ENCODE measurements around the gene YAE1.

Gene YAE1

DNA sequence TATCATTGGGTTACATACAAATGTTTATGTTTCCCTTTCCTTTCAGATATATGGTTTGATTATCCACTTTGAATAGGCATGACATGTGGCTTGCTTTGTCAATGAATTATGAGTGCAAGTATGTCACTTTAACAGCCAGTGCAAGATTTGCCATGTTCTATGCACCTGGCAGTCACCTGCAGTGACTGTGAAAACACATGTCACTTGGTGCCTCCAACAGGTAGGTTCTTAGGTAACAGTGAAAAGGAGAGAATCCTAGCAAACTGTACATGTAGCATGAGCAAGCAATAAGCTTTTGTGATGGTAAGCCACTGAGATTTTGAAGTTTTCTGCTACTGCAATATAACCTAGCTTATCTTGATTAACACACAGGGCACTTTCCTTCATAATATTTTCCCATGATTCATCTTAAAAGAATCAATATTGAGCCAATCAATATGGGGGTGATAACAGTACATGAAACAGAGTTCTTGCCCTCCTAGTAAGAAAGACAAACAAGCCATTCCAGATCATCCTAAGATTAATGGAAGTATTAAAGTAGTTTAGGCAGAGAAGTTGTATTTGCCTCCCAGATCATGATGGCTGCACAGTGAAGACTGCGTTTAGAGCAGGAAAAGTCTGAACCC lies 49.3 kb downstream of the YAE1 start:
- Mint-ChIP-seq H3K4me1 (no peaks in the 10 kb centered on the region), H3K27ac (no peak overlapping the region), H3K36me3 (ENCODE audit: low read depth) (no peaks in the 10 kb centered on the region), H3K9me3 (no peaks in the 10 kb centered on the region), H3K27me3 (ENCODE audit: low read depth) (peaks cover 3% of the 10 kb centered on the region), H3K4me3 (no peak overlapping the region)
- TF ChIP-seq, protein P1, sequence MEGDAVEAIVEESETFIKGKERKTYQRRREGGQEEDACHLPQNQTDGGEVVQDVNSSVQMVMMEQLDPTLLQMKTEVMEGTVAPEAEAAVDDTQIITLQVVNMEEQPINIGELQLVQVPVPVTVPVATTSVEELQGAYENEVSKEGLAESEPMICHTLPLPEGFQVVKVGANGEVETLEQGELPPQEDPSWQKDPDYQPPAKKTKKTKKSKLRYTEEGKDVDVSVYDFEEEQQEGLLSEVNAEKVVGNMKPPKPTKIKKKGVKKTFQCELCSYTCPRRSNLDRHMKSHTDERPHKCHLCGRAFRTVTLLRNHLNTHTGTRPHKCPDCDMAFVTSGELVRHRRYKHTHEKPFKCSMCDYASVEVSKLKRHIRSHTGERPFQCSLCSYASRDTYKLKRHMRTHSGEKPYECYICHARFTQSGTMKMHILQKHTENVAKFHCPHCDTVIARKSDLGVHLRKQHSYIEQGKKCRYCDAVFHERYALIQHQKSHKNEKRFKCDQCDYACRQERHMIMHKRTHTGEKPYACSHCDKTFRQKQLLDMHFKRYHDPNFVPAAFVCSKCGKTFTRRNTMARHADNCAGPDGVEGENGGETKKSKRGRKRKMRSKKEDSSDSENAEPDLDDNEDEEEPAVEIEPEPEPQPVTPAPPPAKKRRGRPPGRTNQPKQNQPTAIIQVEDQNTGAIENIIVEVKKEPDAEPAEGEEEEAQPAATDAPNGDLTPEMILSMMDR (IDR thresholded peaks at IDR 0.05; ENCODE audit: unreplicated experiment in 3 of 3): no peak

DNA sequence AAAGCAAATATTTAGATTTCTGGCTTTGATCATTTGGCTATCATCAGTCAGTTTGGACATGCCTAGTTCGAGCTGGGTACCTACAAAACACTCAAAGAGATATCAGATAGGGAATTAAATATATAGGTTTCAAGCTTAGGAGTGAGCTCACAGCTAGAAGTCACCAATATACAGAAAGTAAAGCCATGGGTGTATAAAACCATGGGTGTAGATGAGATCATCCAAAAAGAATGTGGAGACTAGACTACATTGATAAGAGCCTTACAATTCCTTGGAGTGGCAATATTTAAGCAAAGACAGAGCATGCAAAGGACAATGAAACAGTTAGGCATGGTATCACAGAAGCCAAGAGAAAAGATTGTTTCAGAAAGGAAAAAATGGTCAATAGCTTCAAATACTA lies 49.9 kb downstream of the YAE1 start:
- Mint-ChIP-seq H3K36me3 (ENCODE audit: low read depth) (no peaks in the 10 kb centered on the region), H3K27ac (no peak overlapping the region)
- TF ChIP-seq, protein P1 (IDR thresholded peaks at IDR 0.05; ENCODE audit: unreplicated experiment in 3 of 3): no peak

DNA sequence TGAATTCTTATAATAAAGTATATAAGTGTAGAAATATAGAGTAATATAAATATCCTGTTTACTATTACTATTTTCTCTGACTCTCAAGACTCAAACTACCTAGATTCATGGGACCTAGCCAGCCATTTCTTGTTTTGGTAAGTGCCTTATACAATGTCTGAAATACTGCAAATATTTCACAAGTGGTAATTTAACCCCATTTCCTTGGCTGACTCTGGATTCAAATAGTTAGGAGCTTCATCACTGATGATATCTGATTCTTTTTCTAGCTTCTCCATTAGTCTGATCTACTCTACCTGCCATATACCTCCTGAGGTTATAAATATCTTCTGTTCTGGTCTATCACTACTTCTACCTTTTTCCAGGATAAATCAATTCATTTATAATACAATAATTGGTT lies 50.8 kb downstream of the YAE1 start:
- H3K4me1 Mint-ChIP-seq: peaks cover 3% of the 10 kb centered on the region
- H3K27ac Mint-ChIP-seq: no peak overlapping the region
- H3K36me3 Mint-ChIP-seq (ENCODE audit: low read depth): no peaks in the 10 kb centered on the region
- TF ChIP-seq, protein P1 (IDR thresholded peaks at IDR 0.05; ENCODE audit: unreplicated experiment in 3 of 3): no peak
- no peak overlapping the region for H3K4me3 Mint-ChIP-seq
- no peaks in the 10 kb centered on the region for H3K9me3 Mint-ChIP-seq
- H3K27me3 Mint-ChIP-seq (ENCODE audit: low read depth): peaks cover 2% of the 10 kb centered on the region

More for the DNA sequence above, 49.9 kb downstream of the YAE1 start:
- H3K9me3 Mint-ChIP-seq: no peaks in the 10 kb centered on the region
- no peaks in the 10 kb centered on the region for H3K27me3 Mint-ChIP-seq (ENCODE audit: low read depth)
- no peak overlapping the region for H3K4me3 Mint-ChIP-seq
- no peaks in the 10 kb centered on the region for H3K4me1 Mint-ChIP-seq

DNA sequence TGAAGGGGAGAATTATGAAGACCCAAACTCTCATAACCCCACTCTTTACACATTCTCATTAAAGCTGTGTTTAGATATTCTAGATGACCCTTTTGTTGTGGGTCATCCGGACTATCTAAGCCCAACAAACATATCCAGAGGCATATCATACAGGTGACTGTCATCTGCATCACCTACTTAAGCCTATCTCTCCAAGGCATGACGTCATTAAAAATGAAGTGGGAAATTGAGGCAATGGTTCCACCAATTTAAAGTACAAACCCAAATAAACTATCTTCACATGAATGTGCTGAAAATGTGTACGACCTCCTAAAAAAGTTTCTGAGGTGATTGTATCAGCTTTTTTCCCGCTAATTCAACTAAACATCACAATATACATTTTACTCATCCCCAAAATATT lies 52.7 kb downstream of the YAE1 start:
- peaks cover 11% of the 10 kb centered on the region for H3K4me1 Mint-ChIP-seq
- TF ChIP-seq, protein P1 (IDR thresholded peaks at IDR 0.05; ENCODE audit: unreplicated experiment in 3 of 3): no peak

DNA sequence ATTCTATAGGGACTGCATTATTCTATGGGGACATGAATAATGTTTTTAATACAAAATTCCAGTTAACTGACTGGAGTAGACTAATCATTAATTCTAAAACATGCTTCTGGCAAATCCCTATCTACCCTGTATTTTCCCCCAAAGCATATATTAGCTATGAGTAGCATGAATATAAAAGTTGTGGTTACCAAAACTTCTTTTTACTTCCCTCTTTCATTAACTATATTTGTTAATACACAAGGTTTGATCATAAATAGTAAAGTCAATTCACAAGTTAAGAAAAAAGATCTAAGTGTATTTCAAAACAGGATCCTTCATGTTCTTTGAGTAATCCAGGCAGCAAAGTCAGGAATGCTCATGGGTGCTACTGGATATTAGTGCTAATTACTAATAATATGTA lies 54.3 kb downstream of the YAE1 start:
- TF ChIP-seq, protein P1 (IDR thresholded peaks at IDR 0.05; ENCODE audit: unreplicated experiment in 3 of 3): no peak
- Mint-ChIP-seq H3K36me3 (ENCODE audit: low read depth) (no peaks in the 10 kb centered on the region), H3K27ac (no peak overlapping the region)

More for the DNA sequence above, 52.7 kb downstream of the YAE1 start:
- Mint-ChIP-seq H3K27ac (no peak overlapping the region), H3K27me3 (ENCODE audit: low read depth) (peaks cover 3% of the 10 kb centered on the region), H3K9me3 (no peaks in the 10 kb centered on the region), H3K36me3 (ENCODE audit: low read depth) (no peaks in the 10 kb centered on the region), H3K4me3 (no peak overlapping the region)

DNA sequence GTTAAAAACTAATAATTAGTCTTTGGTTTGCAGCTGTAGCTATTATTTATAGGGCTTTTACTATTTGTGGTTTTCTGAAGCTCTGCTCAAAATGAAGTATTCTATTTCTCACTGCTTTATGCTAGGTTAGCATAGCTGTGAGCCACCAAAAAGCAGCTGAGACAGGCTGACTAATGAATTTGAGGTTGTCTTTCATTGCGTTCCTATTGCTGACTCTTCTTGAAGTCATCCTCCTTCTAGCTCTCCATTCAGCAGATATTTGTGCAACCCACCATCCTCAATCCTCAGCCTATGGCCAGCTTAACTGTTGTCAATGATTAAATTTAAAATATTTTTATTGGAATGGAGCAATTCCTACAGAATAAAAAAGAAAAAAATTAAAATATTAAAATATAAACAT lies 55.1 kb downstream of the YAE1 start:
- H3K4me1 Mint-ChIP-seq: peaks cover 32% of the 10 kb centered on the region

More for the DNA sequence above, 54.3 kb downstream of the YAE1 start:
- H3K27me3 Mint-ChIP-seq (ENCODE audit: low read depth): peaks cover 3% of the 10 kb centered on the region
- no peaks in the 10 kb centered on the region for H3K9me3 Mint-ChIP-seq
- H3K4me3 Mint-ChIP-seq: peak overlapping the region in 1 of 3 experiments; percentile 30
- H3K4me1 Mint-ChIP-seq: peaks cover 25% of the 10 kb centered on the region

More for the DNA sequence above, 55.1 kb downstream of the YAE1 start:
- no peaks in the 10 kb centered on the region for H3K9me3 Mint-ChIP-seq
- H3K36me3 Mint-ChIP-seq (ENCODE audit: low read depth): no peaks in the 10 kb centered on the region
- H3K27me3 Mint-ChIP-seq (ENCODE audit: low read depth): peaks cover 3% of the 10 kb centered on the region
- TF ChIP-seq, protein P1 (IDR thresholded peaks at IDR 0.05; ENCODE audit: unreplicated experiment in 3 of 3): no peak
- H3K4me3 Mint-ChIP-seq: peak overlapping the region in 2 of 3 experiments; percentile 37 to 45
- H3K27ac Mint-ChIP-seq: no peak overlapping the region

Measured in nephron (organoid).